ENCODE data around the gene IL5. TPM values are rescaled to one million over a fixed set of nuclear protein-coding genes. Genes with fewer than 3 reads are reported as not detected.
"Not testable (repeated sequence)": the region's sequence is repeated elsewhere in the genome, so short reads cannot be mapped to it uniquely, and the experiment has no call there.

The IL5 gene
- total RNA-seq, 3 donors from 2014 or later, result not detected

DNA sequence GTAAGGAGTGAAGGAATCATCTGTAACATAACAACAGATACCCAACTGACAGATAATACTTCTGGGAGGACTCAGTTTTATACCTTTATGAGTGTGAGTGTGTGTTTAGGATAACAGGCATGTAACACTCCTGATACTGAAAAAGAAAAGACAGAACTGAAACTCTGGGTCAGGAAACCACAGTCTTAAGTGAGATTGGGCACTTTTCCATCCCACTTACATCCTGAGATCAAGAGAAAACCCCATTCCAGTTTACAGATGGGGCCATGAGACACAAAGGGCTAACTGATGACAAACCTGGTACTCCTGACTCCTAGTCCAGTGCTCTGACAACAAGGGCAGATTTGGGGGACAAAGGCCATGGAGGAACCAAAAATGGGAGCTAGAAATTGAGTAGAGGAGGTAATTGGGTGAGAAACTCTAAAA is 18.0 kb downstream of the IL5 start:
- no peak overlapping the region for H3K4me3 ChIP-seq
- intact Hi-C loops (cut with DNase I; ENCODE audit: low total_unique reads), result no loop called here
- peaks cover 3% of the 10 kb centered on the region for H3K36me3 ChIP-seq
- TF ChIP-seq POLR2A (IDR thresholded peaks at IDR 0.05), result no peak
- H3K27me3 ChIP-seq, result no peaks in the 10 kb centered on the region
- no peaks in the 10 kb centered on the region for H3K4me1 ChIP-seq
- H3K27ac ChIP-seq, result no peak overlapping the region
- no peak for DNase-seq (ENCODE audit: low spot score in 2 of 2)
- H3K9me3 ChIP-seq, result peaks cover 0 to 6% of the 10 kb centered on the region in 2 donors

DNA sequence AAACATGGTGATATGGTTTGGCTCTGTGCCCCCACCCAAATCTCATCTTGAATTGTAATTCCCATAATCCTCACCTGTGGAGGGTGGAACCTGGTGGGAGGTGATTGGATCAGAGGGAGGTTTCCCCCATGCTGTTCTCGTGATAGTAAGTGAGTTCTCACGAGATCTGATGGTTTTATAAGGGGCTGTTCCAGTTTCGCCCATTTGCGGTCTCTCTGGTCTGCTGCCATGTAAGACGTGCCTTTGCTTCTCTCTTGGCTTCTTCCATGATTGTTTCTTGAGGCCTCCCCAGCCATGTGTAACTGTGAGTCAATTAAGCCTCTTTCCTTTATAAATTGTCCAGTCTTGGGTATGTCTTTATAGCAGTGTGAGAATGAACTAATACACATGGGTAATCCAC is 18.4 kb downstream of the IL5 start:
- DNase-seq (ENCODE audit: low spot score in 2 of 2); H3K27ac ChIP-seq; intact Hi-C loops (cut with DNase I; ENCODE audit: low total_unique reads); H3K36me3 ChIP-seq; H3K4me1 ChIP-seq; H3K4me3 ChIP-seq; H3K9me3 ChIP-seq; H3K27me3 ChIP-seq: not testable (repeated sequence)

DNA sequence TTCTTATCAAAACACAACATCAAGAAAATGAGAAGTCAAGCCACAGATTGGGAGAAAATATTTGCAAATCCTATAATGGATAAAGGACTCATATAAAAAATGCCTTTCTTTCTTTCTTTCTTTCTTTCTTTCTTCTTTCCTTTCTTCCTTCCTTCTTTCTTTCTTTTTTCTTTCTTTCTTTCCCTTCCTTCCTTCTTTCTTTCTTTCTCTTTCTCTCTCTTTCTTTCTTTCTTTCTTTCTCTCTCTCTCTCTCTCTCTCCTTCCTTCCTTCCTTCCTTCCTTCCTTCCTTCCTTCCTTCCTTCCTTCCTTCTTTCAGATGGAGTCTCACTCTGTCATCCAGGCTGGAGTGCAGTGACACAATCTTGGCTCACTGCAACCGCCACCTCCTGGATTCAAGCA is 21.3 kb downstream of the IL5 start:
- H3K27ac ChIP-seq; H3K27me3 ChIP-seq; H3K9me3 ChIP-seq; H3K4me3 ChIP-seq; H3K36me3 ChIP-seq; H3K4me1 ChIP-seq; intact Hi-C loops (cut with DNase I; ENCODE audit: low total_unique reads); DNase-seq (ENCODE audit: low spot score in 2 of 2): not testable (repeated sequence)

GRCh38 chr5:132513618-132514336 is 29.5 kb downstream of the IL5 start:
- H3K36me3 ChIP-seq; DNase-seq (ENCODE audit: low spot score in 2 of 2); intact Hi-C loops (cut with DNase I; ENCODE audit: low total_unique reads); H3K4me3 ChIP-seq; H3K27ac ChIP-seq; H3K4me1 ChIP-seq; H3K9me3 ChIP-seq; H3K27me3 ChIP-seq: not testable (repeated sequence)

- H3K4me1 ChIP-seq, result peaks cover 0 to 2% of the 10 kb centered on the region in 2 donors
- no peak overlapping the region for H3K27ac ChIP-seq
- H3K27me3 ChIP-seq, result no peaks in the 10 kb centered on the region
- no peaks in the 10 kb centered on the region for H3K36me3 ChIP-seq
- no peak overlapping the region for H3K4me3 ChIP-seq
- TF ChIP-seq, protein P1, sequence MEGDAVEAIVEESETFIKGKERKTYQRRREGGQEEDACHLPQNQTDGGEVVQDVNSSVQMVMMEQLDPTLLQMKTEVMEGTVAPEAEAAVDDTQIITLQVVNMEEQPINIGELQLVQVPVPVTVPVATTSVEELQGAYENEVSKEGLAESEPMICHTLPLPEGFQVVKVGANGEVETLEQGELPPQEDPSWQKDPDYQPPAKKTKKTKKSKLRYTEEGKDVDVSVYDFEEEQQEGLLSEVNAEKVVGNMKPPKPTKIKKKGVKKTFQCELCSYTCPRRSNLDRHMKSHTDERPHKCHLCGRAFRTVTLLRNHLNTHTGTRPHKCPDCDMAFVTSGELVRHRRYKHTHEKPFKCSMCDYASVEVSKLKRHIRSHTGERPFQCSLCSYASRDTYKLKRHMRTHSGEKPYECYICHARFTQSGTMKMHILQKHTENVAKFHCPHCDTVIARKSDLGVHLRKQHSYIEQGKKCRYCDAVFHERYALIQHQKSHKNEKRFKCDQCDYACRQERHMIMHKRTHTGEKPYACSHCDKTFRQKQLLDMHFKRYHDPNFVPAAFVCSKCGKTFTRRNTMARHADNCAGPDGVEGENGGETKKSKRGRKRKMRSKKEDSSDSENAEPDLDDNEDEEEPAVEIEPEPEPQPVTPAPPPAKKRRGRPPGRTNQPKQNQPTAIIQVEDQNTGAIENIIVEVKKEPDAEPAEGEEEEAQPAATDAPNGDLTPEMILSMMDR (IDR thresholded peaks at IDR 0.05), result no peak
- no peak for TF ChIP-seq POLR2A (IDR thresholded peaks at IDR 0.05)
- TF ChIP-seq POLR2AphosphoS5 (IDR thresholded peaks at IDR 0.05), result no peak
- intact Hi-C loops (cut with DNase I; ENCODE audit: low total_unique reads), result no loop called here
- DNase-seq (ENCODE audit: low spot score in 2 of 2), result no peak
- no peaks in the 10 kb centered on the region for H3K9me3 ChIP-seq
Measured at GRCh38 chr5:132510076-132510475, 33.2 kb downstream of the IL5 start.

DNA sequence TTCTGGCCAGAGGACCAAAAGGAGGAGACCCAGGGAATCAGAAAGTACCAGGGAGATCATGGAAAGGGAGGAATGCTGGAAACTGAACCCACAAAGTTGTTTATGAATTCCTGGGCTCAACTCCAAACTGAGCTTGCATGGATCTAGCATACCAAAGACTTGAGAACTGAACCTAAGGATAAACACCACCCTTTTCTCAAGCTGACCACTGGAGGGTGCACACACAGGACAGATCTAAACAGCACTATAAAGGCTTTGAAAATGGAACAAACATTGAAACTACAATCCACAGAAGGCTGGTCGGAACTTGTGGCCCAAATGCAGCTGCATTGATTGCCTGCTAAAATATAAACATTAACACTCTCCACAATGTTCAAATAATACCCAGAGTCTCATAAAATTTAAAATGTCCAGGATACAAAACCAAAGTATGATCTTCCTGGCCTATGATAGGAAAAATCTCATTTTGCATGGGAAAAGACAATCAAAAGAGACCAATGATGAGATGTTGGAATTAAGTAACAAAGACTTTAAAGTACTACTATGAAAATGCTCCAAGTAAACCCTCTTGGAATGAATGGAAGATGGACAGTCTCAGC is 37.1 kb downstream of the IL5 start:
- intact Hi-C loops (cut with DNase I; ENCODE audit: low total_unique reads), result no loop called here
- no peak overlapping the region for H3K4me3 ChIP-seq
- peaks cover 0 to 2% of the 10 kb centered on the region in 2 donors for H3K4me1 ChIP-seq
- no peak for DNase-seq (ENCODE audit: low spot score in 2 of 2)
- no peaks in the 10 kb centered on the region for H3K9me3 ChIP-seq
- H3K36me3 ChIP-seq, result no peaks in the 10 kb centered on the region
- H3K27me3 ChIP-seq, result no peaks in the 10 kb centered on the region
- no peak for TF ChIP-seq POLR2AphosphoS5 (IDR thresholded peaks at IDR 0.05)
- TF ChIP-seq, protein P1 (IDR thresholded peaks at IDR 0.05), result peak in 2 of 3 donors; percentile 43 to 57
- peak overlapping the region; percentile 68 to 70 for H3K27ac ChIP-seq

DNA sequence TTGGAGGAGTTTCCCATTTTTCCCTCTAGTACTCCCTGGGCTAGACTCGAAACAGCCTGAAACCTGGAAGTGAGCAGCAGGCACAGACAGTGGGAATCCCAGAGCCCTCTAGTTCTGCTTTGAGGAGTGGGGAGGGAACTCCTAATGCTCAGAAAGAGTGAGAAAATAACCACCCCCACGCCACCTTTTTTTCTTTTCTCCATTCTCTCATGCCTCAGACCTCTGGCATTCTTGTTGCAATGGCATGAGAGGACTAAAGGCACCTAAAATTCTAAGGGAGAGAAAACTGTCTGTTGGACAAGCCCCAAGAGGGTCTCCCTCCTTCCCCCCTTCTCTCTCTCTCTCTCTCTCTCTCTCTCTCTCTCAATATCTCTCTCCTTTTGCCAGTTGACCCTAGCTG is 37.7 kb downstream of the IL5 start:
- DNase-seq (ENCODE audit: low spot score in 2 of 2), result no peak
- H3K4me1 ChIP-seq, result peaks cover 0 to 2% of the 10 kb centered on the region in 2 donors
- H3K9me3 ChIP-seq, result no peaks in the 10 kb centered on the region
- peak overlapping the region; percentile 68 to 70 for H3K27ac ChIP-seq
- intact Hi-C loops (cut with DNase I; ENCODE audit: low total_unique reads), result no loop called here
- H3K4me3 ChIP-seq, result no peak overlapping the region
- no peak for TF ChIP-seq POLR2AphosphoS5 (IDR thresholded peaks at IDR 0.05)
- TF ChIP-seq POLR2A (IDR thresholded peaks at IDR 0.05), result no peak
- TF ChIP-seq, protein P1 (IDR thresholded peaks at IDR 0.05), result no peak
- no peaks in the 10 kb centered on the region for H3K27me3 ChIP-seq
- H3K36me3 ChIP-seq, result no peaks in the 10 kb centered on the region

Data from breast epithelium (tissue), 4 donors.